Measurements from ENCODE around the gene TBCCD1.
"Not testable (repeated sequence)": the region's sequence is repeated elsewhere in the genome, so short reads cannot be mapped to it uniquely, and the experiment has no call there.

TBCCD1 gene

GRCh38 chr3:186552408-186553031, 14.6 kb downstream of the TBCCD1 start:
- DNase-seq (ENCODE audit: low spot score) = no peak
- no peak for FAIRE-seq

GRCh38 chr3:186551387-186551786, 15.8 kb downstream of the TBCCD1 start:
- FAIRE-seq = no peak
- no peak for DNase-seq (ENCODE audit: low spot score)

GRCh38 chr3:186549497-186549896, 17.6 kb downstream of the TBCCD1 start:
- no peak for DNase-seq (ENCODE audit: low spot score)
- no peak for FAIRE-seq

GRCh38 chr3:186544281-186544680, 22.9 kb downstream of the TBCCD1 start, which contains the start of gene CRYGS:
Gene CRYGS, minus strand, starts transcription at chr3:186544380. Its CDS starts 54 bp downstream, at chr3:186544326.
- no peak for DNase-seq (ENCODE audit: low spot score)
- no peak for FAIRE-seq

- DNase-seq (ENCODE audit: low spot score) = no peak
- FAIRE-seq = no peak
These were observed 26.3 kb downstream of the TBCCD1 start for GRCh38 chr3:186540835-186541226.

GRCh38 chr3:186540221-186540834, 26.8 kb downstream of the TBCCD1 start:
- peak; percentile 71 for DNase-seq (ENCODE audit: low spot score)
- no peak for FAIRE-seq

- DNase-seq (ENCODE audit: low spot score) (no peak), FAIRE-seq (no peak)
These were observed 28.4 kb downstream of the TBCCD1 start for GRCh38 chr3:186538779-186539178.

- FAIRE-seq (no peak), DNase-seq (ENCODE audit: low spot score) (no peak)
These were observed 30.0 kb downstream of the TBCCD1 start for GRCh38 chr3:186536883-186537844.

- DNase-seq (ENCODE audit: low spot score) = no peak
- FAIRE-seq = no peak
These were observed 32.9 kb downstream of the TBCCD1 start for GRCh38 chr3:186534113-186534669.

- FAIRE-seq (no peak), DNase-seq (ENCODE audit: low spot score) (no peak)
These were observed 34.5 kb downstream of the TBCCD1 start for GRCh38 chr3:186532598-186533072.

- DNase-seq (ENCODE audit: low spot score); FAIRE-seq: not testable (repeated sequence)
These were observed 35.4 kb downstream of the TBCCD1 start for GRCh38 chr3:186531694-186532093.

- DNase-seq (ENCODE audit: low spot score) = no peak
- FAIRE-seq = no peak
These were observed 36.7 kb downstream of the TBCCD1 start for GRCh38 chr3:186530415-186530814.

- no peak for DNase-seq (ENCODE audit: low spot score)
- no peak for FAIRE-seq
These were observed 37.7 kb downstream of the TBCCD1 start for GRCh38 chr3:186529201-186529999.

- FAIRE-seq (no peak), DNase-seq (ENCODE audit: low spot score) (no peak)
These were observed 40.9 kb downstream of the TBCCD1 start for GRCh38 chr3:186526256-186526606.

GRCh38 chr3:186525369-186526255, 41.5 kb downstream of the TBCCD1 start:
- FAIRE-seq = no peak
- no peak for DNase-seq (ENCODE audit: low spot score)

GRCh38 chr3:186524616-186525015, 42.5 kb downstream of the TBCCD1 start:
- no peak for DNase-seq (ENCODE audit: low spot score)
- FAIRE-seq = no peak

GRCh38 chr3:186523434-186523833, 43.7 kb downstream of the TBCCD1 start:
- FAIRE-seq = no peak
- DNase-seq (ENCODE audit: low spot score) = no peak

- DNase-seq (ENCODE audit: low spot score) (no peak), FAIRE-seq (no peak)
These were observed 44.1 kb downstream of the TBCCD1 start for GRCh38 chr3:186523022-186523421.

- no peak for FAIRE-seq
- no peak for DNase-seq (ENCODE audit: low spot score)
These were observed 45.9 kb downstream of the TBCCD1 start for GRCh38 chr3:186520957-186521842.
